ENCODE data around the gene MYOG.

The MYOG gene

DNA sequence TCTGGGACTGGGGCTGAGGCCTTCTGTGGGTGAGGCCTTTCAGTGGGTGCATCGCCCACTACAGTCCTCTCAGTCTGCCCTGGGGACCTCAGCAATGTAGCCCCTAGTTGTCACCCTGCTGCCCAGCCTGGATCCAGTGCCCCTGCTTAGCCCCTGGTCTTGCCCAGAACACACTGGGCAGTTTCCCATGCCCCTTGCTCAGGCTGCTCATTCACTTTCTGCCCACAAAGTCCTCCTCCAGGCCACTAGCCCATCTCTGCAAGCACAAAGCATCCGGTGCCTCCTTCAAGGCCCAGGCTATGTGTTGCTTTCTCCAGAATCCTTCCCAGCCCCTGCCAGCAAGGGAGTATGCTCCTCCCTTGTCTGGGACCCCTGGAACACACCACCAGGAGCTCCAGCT is 36.3 kb upstream of the MYOG start:
- no peak overlapping the region for H3K4me2 ChIP-seq (ENCODE audit: low read depth, low read length, poor library complexity, severe bottlenecking)
- H3K4me1 ChIP-seq (ENCODE audit: insufficient read depth, low read length, poor library complexity, severe bottlenecking): peaks cover 36% of the 10 kb centered on the region
- H3K9ac ChIP-seq (ENCODE audit: low read depth, low read length, poor library complexity, severe bottlenecking): no peak overlapping the region
- H4K20me1 ChIP-seq (ENCODE audit: insufficient read depth, low read length, poor library complexity, severe bottlenecking): no peaks in the 10 kb centered on the region
- no peaks in the 10 kb centered on the region for H3K9me3 ChIP-seq (ENCODE audit: insufficient read depth, low read depth, low read length)
- no peaks in the 10 kb centered on the region for H3K79me2 ChIP-seq (ENCODE audit: insufficient read depth, low read length)
- H3K4me3 ChIP-seq (ENCODE audit: low read length, poor library complexity, severe bottlenecking): no peak overlapping the region
- no peaks in the 10 kb centered on the region for H3K36me3 ChIP-seq (ENCODE audit: insufficient read depth, low read length)
- H3F3A ChIP-seq (ENCODE audit: low read depth): no peaks in the 10 kb centered on the region
- no peak overlapping the region for H2AFZ ChIP-seq (ENCODE audit: low read length)
- no peak for TF ChIP-seq EZH2phosphoT487 (IDR thresholded peaks at IDR 0.05; ENCODE audit: borderline replicate concordance)
- TF ChIP-seq, protein P1, sequence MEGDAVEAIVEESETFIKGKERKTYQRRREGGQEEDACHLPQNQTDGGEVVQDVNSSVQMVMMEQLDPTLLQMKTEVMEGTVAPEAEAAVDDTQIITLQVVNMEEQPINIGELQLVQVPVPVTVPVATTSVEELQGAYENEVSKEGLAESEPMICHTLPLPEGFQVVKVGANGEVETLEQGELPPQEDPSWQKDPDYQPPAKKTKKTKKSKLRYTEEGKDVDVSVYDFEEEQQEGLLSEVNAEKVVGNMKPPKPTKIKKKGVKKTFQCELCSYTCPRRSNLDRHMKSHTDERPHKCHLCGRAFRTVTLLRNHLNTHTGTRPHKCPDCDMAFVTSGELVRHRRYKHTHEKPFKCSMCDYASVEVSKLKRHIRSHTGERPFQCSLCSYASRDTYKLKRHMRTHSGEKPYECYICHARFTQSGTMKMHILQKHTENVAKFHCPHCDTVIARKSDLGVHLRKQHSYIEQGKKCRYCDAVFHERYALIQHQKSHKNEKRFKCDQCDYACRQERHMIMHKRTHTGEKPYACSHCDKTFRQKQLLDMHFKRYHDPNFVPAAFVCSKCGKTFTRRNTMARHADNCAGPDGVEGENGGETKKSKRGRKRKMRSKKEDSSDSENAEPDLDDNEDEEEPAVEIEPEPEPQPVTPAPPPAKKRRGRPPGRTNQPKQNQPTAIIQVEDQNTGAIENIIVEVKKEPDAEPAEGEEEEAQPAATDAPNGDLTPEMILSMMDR (conservative IDR thresholded peaks at IDR 0.05; ENCODE audit: low read length): no peak
- no peaks in the 10 kb centered on the region for H3K9me2 ChIP-seq (replicated peaks; ENCODE audit: low read depth, low read length)
- no peaks in the 10 kb centered on the region for H3K27me3 ChIP-seq (ENCODE audit: insufficient read depth, low read length, poor library complexity, severe bottlenecking)

DNA sequence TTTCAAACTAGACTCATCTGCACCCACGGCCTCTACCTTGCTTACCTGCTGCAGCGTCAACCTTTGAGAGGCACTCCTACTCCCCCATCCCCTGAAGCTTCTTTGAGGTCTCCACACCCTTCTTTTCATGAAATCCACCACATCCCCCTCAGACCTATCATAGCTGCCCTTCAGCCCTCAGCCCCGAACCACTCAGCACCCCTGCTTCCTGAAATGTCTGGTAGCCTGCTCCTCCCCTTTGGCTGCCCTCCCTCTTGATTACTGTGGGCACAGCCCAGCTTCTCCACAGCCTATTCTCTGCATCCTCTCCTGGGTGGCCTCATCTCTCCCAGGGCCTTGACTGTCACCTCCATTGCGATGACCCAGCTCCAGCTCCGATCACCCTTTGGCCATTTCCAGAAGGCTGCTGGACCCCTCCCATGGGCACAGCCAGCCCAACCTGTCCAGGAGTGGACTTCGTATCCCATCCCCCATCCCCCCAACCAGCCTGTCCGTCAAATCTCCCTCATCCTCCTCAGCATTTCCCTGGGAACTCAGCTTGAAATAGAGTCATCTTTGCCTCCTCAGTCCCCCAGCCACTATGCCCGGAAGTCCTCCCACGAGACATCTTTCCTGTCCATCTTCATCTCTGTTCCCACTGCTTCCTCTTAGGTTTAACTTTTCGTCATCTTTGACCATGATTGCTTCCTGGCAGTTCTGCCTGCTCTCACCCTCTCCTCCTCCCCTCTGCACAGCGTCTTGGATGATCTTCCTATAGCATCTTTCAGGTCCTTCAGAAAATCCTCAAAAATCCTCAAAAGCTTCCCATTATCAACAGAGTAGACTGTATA is 35.6 kb upstream of the MYOG start:
- no peaks in the 10 kb centered on the region for H3K27me3 ChIP-seq (ENCODE audit: insufficient read depth, low read length, poor library complexity, severe bottlenecking)
- no peaks in the 10 kb centered on the region for H3F3A ChIP-seq (ENCODE audit: low read depth)
- no peaks in the 10 kb centered on the region for H3K79me2 ChIP-seq (ENCODE audit: insufficient read depth, low read length)
- no peak overlapping the region for H3K4me3 ChIP-seq (ENCODE audit: low read length, poor library complexity, severe bottlenecking)
- no peaks in the 10 kb centered on the region for H4K20me1 ChIP-seq (ENCODE audit: insufficient read depth, low read length, poor library complexity, severe bottlenecking)
- no peaks in the 10 kb centered on the region for H3K9me2 ChIP-seq (replicated peaks; ENCODE audit: low read depth, low read length)
- peaks cover 28% of the 10 kb centered on the region for H3K4me1 ChIP-seq (ENCODE audit: insufficient read depth, low read length, poor library complexity, severe bottlenecking)
- TF ChIP-seq, protein P1 (conservative IDR thresholded peaks at IDR 0.05; ENCODE audit: low read length): no peak
- no peak for TF ChIP-seq EZH2phosphoT487 (IDR thresholded peaks at IDR 0.05; ENCODE audit: borderline replicate concordance)
- H3K9ac ChIP-seq (ENCODE audit: low read depth, low read length, poor library complexity, severe bottlenecking): no peak overlapping the region
- H3K9me3 ChIP-seq (ENCODE audit: insufficient read depth, low read depth, low read length): no peaks in the 10 kb centered on the region
- no peak overlapping the region for H2AFZ ChIP-seq (ENCODE audit: low read length)
- no peaks in the 10 kb centered on the region for H3K36me3 ChIP-seq (ENCODE audit: insufficient read depth, low read length)
- peak overlapping the region; percentile 49 for H3K4me2 ChIP-seq (ENCODE audit: low read depth, low read length, poor library complexity, severe bottlenecking)

DNA sequence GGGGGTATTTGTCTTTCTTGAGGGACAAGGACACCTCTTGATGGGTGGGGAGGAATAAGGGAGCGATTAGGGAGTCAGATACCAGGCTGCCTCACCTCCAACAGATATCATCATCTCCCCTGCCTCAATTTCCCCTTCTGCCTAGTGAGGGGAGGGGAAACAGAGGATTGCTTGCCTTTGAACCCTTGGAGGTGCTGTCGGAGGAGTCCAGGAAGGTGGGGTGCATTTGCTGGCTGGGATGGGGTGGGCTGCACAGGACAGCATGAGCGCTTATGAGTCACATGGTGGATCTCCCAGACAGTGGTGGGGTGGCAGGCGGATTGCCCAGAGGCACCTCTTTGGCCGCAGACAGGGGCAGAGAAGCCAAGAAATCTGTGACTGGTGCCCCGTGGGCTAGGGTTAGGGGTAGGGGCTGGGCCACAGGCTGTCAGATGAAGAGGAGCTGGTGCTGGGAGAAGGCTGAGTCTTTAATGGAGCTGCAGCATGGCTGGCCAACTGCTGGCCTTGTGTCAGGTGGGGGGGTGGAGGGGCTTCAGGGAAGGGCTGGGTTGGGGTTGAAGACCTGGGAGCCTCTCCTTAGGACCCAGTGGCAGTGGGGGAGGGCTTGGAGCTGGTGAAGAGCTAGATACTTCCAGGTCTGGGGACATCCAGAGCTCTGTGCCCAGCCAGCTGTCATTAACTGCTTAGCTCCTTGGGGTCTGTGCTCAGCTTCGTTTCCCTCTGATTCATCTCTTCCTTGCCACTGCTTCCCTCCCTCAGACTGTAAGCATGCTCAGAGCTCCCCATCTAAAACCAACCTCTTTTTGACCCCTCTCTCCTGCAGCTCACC is 34.7 kb upstream of the MYOG start:
- Histone ChIP-seq H3K79me2 (ENCODE audit: insufficient read depth, low read length) (no peaks in the 10 kb centered on the region), H2AFZ (ENCODE audit: low read length) (no peak overlapping the region), H3K9ac (ENCODE audit: low read depth, low read length, poor library complexity, severe bottlenecking) (no peak overlapping the region), H3K4me1 (ENCODE audit: insufficient read depth, low read length, poor library complexity, severe bottlenecking) (peaks cover 28% of the 10 kb centered on the region), H3K27me3 (ENCODE audit: insufficient read depth, low read length, poor library complexity, severe bottlenecking) (no peaks in the 10 kb centered on the region), H3K9me3 (ENCODE audit: insufficient read depth, low read depth, low read length) (no peaks in the 10 kb centered on the region), H3K36me3 (ENCODE audit: insufficient read depth, low read length) (no peaks in the 10 kb centered on the region), H3K9me2 (replicated peaks; ENCODE audit: low read depth, low read length) (no peaks in the 10 kb centered on the region), H3K4me3 (ENCODE audit: low read length, poor library complexity, severe bottlenecking) (no peak overlapping the region), H4K20me1 (ENCODE audit: insufficient read depth, low read length, poor library complexity, severe bottlenecking) (no peaks in the 10 kb centered on the region), H3F3A (ENCODE audit: low read depth) (no peaks in the 10 kb centered on the region), H3K4me2 (ENCODE audit: low read depth, low read length, poor library complexity, severe bottlenecking) (peak overlapping the region; percentile 49)
- TF ChIP-seq EZH2phosphoT487 (IDR thresholded peaks at IDR 0.05; ENCODE audit: borderline replicate concordance): no peak
- TF ChIP-seq, protein P1 (conservative IDR thresholded peaks at IDR 0.05; ENCODE audit: low read length): no peak
